ENCODE results near the gene DAPK1.

The DAPK1 gene

DNA sequence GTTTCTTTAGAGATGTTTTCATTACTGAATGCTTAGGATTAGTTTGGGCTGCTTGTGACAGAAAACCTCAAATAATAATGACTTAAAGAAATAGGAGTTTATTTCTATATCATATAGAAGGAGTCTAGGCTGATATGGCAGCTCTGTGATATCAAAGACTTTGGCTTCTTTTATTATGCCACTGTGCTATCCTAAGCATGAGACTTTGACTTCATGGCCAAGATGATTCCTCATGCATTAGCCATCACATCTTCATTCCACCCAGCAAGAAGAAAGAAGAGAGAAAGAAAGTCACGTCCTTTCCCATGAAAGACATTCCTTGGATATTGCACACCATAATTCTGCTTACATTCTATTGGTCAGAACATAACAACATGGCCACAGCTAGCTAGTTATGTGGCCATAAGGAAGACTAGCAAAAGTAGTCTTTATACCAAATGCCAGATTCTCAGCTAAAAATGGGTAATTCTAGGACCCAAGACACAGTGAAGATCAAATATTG is 76.2 kb downstream of the DAPK1 start:
- no peak for DNase-seq

DNA sequence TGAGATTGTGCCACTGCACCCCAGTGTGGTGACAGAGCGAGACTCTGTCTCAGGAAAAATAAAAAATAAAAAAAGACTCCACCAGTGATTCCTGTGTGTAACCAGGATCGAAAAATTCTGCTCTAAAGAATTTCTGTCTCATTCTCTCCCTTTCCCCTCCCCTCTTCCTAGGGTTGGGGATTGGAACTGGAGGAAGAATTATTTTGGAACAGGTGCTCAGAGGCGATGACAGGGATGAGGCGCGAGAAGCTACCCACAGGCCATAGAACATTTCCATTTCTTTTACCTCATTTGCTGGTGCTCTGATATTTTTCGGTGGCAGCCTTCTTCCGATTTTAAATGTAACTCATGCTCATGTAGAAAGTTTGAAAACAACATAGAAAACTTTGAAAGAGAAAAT is 80.1 kb downstream of the DAPK1 start:
- no peak for DNase-seq

DNA sequence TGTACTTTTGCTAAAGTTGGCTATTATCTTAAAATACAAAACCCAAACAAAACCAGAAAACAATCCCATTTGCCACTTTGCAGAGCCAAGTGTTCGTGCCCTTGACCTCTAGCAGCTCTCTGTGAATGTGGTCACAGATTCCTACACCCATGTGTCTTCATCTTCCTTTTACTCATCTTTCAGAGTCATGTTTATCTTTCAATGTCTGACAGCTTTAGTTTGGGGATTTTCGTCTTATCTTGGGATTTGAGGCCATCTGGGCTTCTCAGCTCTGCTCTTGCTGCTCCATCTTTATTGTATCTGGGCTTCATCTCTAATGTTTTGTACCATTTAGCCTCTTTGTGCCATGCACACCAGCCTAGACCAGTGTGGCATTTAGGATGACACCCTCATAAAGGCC is 81.0 kb downstream of the DAPK1 start:
- no peak for DNase-seq

DNA sequence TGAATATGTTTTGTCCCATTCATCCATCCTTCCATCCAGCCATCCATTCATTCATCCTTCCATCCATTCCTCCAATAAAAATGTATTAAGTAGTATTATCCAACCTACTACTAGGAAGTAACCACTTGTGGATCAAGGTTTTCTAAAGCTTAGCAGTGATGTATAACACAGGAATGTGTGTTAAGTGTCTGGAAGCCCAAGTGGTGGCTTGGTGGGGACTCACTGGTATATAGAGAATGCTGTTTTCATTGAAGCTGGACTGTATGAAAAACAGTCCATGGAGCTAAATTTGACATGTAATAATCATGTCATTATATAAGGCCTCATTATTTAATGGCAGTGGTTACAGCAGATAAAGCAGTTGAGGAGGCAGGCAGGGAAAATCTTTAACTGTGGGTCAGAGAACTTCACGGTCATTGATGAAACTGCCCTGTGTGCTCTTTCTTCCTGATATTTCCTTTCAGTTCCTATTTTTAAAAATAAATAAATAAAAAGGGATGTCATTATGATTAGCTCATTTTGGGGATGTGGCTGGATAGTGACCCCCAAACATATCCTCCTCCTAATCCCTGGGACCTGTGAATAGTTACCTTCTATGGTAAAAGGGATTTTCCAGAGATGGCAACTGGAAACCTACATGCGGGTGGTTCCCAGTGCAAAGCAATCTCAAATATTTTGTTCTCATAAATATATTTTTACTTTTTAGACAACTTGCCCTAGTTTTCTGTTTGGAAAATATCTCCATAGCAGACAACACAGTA is 82.3 kb downstream of the DAPK1 start:
- DNase-seq, result no peak

DNA sequence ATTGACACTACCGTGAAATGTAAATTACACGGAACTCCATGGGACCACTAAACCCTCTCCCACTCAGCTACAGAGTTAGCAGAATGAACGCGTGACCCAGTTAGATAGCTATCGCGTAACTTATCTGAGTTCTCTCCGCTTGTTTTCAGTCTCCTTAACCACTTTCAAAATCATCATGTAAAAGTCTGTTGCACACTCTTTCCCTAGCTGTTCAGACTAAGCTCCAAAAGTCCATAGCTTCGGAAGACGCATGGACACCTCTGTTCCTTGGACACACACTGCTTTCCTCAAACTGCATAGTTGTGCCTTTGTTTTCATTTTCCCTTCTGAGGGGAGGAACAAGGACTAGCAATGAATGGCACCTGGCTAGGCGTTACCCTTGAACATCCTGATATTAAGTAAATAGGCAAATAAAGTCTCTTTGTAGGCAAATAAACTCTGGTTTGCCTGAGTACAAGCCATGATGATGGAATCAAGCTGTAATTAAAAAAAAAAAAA is 83.3 kb downstream of the DAPK1 start:
- DNase-seq, result no peak

DNA sequence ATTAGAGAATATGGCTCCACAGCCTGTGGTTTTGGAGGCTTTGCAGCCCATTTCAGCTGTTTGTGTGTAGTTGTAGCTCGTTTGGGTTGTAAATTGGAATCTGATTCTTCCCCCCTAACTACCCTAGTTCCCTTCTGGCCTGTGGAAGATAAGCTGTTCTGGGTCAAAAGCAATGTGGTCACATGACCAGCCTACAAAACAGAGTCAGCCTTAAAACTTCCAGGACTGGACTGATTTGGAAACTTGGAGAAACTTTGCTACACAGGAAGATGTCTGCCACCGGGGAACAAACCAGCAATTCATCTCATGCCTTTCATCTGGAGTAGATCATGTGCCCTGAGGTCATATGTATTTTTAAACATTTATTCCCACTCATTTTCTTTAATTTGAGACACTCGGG is 83.8 kb downstream of the DAPK1 start:
- DNase-seq, result no peak

DNA sequence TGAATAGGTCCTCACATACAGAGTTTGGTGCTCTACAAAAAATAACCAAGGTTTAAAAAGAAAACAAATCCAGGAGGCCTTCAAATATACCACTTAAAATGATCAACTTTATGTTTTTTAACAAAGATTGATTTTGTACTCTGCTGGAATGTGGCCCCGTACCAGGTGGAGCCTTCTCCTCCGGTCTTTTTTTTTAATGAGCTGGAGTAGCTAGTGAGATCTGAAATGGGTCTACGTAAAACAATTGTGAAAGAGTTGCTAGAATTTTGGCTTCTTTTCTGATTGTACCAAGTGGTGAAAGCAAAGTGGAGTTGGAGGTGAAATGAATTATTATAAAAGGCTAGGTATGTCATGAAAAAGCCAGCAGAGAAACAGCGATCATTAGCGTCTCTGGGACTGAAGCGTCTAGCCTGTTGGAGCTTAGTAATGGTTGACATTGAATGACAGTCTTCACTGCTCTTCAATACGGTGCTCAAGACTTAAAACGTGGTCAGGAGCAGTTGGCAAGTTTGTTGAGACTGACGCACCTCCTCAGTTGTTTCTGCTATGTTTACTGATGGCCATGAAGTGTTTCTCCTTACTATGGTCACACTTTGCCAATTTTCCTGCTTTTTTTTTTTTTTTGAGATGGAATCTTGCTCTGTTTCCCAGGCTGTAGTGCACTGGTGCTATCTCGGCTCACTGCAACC is 84.4 kb downstream of the DAPK1 start:
- no peak for DNase-seq

DNA sequence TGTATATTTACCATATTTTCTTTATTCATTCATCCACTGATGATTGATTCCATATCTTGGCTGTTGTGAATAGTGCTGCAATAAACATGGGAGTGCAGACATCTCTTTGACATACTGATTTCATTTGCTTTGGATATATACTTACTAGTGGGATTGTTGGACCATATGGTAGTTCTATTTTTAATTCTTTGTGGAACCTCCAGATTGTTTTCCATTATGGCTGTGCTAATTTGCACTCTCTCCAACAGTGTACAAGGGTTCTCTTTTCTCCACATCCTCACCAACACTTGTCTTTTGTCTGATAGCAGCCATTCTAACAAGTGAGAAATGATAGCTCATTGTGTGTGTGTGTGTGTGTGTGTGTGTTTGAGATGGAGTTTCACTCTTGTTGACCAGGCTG is 86.7 kb downstream of the DAPK1 start:
- DNase-seq, result no peak

DNA sequence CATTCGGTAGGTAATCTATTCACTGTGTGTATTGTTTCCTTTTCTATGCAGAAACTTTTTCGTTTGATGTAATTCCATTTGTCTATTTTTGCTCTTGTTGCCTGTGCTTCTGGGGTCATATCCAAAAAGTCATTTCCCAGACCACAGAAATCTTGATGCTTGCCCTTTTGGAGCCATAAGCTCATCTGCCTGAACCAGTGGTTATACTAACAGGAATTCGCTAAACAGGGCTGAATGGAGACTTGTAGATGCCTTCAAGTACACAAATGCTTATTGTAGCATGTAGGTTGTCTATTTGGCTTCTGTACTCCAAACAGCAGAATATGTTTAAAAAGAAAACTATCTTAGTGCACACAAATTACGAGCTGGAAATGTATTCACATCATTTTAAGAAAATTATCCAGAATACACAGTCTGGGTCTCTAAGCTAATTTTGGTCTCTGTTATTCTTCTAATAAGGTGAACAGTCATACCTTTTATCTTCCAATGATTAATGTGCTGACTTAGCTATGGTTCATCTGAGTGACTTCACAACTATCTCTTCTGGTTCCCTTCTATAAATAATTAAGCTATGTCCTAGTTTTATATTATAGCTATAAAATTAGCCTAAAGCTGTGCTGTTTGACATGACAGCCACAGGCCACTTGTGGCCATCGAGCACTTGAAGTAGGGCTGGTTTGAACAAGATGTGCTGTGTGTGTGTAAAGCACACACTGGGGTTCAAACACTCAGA is 87.6 kb downstream of the DAPK1 start:
- no peak for DNase-seq

DNA sequence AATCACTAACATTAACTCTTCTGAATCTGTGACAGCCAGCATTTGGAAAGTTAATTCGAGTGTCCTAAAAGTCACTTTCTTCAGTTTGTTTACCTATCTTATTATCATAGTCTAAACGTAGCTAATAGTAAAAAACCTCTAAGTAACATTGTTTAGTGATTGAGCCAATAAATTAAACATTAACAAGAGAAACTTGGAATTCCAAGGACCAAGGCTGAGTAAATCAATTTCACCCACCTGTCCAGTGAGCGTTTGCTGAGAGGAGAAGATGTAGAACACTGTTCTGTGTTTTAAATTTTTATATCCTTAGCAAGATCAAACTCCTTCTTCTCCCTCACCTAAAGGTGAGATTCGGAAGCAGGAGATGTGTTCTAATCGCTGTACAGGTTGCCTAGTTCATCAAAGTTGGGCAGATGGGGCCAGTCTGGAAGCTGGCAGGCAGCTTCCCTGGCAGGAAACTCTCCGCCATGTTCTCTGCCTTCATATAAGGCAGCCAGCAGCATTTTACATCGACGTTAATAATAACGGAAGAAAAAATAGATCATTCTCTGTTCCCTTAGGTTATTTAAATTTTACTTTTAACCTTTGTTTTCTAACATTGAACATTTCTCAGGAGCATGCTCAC is 89.2 kb downstream of the DAPK1 start:
- no peak for DNase-seq

DNA sequence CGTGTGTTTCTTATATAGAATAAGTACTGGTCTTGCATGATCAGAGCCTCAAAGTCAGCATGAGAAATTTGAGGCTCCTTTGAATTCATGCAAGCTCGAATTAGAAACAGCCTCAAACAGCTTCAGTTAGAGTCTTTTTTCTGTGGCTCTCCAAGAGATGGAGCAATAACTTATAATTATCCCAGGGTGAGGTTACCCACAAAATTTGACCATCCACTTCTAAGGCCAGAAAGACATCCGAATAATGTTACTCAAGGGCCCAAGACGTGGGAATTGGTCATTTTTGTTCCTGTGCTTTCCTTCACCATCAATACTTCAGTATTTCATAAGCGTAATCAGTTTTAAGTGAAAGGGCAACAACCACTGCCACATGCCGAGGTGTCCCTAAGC is 89.7 kb downstream of the DAPK1 start:
- DNase-seq, result no peak

DNA sequence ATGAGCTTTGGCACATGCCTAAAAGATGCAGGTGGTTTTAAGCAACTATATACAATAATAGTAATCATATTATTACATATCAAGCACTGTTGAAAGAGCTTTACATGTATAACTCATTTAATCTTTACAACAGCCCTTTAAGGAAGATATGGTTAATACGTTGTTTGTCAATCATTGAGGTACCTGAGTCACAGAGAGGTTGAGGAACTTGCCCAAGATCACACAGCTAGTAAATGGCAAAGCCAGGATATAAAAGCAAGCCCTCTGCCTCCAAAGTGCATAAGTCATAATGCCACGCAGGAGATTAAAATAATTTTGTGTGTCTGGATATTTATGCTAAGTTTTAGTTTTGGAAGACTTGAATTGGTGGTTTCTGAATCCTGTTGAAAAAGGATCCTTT is 90.2 kb downstream of the DAPK1 start:
- DNase-seq, result no peak

DNA sequence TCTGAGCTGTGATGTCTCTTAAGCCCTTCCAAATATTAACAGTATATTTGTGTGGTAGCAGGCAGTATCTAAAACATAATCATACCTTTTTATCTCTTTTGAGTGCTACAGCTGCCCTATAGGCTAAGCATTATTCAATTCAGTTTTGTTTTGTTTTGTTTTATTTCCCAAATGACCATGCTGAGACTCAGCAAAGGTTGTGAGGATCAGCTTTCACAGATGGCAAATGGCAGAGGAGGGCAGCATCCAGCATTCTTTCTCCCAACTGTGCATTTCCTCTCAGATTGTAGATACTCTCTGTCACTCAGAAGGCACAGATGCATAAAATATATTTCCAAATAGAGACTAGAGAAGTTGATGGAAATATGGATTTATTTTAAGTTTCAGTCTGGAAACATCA is 90.7 kb downstream of the DAPK1 start:
- DNase-seq, result no peak

DNA sequence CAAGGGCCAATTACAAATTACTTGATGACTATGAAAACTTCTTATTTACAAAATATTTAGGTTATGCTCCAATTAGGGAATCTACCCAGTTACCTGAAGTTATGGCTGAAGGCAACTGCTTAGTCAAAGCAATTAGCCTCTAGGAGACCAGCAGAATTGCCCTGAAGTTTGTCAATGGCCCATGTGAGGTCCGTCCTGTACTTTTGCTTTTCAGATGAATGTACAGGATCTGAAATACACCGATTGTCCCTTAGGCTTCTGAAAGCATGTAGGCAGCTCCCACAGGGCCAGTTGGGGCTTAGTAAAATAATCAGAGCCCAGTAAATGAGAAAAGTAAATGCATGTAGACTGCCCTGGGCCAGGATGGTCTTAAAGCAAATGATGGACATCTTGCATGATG is 93.3 kb downstream of the DAPK1 start:
- DNase-seq, result no peak

DNA sequence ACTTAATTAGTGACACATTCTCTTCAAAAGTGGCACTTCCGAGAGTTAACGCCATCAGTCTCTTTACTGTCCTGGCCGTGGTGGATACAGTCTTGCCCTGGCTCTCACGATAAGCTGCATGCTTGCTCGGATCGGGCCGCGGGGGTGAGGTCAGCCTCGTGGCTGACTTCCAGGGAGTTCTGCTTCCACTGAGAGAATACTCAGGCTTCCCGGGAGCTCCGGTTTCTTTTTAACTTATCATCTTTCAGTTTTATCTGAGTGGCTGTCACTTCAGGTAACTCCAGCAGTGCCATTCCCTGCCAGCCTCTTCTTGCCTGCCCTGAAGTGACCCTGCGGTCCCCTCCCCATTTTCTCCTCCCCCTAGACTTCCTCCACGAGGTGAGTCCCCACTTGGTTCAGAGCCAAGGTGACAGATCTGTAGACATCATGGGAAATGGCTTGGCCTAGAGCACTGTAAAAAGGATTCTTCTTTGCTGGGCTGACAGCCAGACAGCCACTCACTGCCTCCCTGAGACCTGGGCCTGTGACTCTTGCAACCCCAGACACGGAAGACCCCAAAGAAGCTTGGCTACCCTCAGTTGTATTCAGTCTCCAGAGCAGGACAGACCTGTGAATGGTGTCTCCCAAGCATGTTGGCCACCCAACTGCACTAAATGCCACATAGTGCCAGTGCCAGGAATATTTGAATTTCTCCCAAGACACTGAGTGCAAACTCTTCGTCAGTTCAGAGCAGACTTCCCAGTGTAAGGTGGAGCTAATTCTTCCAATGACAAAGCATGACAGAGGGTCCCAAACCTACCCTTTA is 95.1 kb downstream of the DAPK1 start:
- DNase-seq, result no peak

DNA sequence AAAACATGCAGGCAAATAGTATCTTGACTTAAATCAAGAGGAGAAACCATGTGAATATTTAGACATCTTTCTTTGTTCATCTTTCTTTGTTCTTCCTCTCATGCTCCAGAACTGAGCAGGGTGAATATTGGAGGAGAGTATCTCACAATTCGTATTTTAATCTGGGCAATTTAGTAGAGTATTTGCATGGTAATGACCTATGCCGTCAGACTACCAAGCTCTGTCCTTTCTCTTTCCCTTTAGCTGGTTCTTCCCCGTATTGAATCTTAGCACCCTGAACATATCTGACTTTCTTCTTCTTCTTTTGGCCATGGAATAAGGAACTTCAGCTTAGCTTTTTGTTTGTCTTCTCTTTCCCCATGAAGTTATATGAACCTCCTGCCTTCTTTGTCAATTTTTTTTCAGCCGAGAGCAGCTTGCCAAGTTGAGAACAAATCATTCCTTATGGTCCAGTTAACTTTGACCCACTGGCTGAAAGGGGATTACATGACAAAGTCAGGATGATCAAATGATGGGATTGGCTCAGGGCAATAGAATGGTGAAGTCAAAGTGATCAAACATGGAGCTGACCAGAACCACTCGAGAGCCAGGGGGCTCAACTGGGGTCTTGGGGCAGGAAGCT is 95.8 kb downstream of the DAPK1 start:
- DNase-seq, result no peak

DNA sequence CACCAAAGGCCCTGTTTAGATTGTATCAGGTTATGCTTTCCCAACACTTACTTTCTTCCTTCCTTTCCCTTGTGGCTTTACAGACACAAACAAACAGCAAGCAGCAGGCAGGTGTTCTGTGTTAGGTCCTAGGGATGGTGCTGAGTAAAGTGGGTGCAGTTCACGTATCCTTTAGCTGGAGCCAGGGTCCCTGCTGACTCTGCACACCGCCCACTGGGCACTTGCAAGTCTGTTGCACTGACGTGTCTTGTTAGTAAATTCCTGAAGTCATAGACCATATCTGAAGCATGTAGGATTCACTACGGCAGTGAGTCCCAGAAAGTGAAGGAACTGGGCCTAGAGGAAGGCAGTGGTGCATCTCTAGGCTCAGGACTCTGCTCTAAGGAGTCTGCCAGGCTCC is 96.5 kb downstream of the DAPK1 start:
- no peak for DNase-seq

DNA sequence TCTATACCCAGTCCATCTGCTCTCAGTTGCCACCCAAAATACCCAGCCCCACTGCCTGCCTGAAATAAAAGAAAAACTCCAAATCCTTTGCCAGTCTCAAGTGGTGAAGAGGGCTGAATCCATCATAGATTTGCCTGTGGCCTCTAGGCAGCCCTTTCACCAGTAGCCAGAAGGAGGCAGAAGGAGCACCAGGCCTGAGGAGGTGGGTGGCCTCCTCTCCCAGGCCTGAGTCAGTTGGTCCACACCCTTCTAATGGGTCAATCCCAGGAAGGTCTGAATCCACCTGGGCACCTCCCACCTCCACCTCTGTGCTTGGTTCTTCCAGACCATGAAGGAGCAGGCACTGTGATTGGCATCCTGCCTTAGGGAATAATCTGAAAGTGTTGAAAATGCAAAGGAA is 97.0 kb downstream of the DAPK1 start:
- DNase-seq, result no peak

DNA sequence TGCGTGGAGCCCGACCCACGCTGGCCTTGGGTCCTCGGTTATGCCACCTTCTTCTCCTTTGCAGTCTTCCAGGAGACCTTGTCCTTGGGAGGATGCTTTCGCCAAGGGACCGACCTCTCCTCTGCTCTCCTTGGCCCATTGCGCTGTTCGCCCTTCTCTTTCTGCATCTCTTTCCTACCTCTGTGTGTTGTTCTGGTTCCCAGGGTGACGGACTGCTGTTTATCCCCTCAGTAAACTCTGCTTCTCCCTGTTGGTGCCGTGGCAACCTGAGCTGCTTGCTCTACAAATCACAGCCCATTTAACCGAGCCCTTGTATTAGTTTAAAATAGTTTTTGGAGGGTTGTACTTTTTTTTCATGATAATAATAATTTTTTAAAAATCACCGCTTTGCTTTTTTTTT is 97.9 kb downstream of the DAPK1 start:
- no peak for DNase-seq

DNA sequence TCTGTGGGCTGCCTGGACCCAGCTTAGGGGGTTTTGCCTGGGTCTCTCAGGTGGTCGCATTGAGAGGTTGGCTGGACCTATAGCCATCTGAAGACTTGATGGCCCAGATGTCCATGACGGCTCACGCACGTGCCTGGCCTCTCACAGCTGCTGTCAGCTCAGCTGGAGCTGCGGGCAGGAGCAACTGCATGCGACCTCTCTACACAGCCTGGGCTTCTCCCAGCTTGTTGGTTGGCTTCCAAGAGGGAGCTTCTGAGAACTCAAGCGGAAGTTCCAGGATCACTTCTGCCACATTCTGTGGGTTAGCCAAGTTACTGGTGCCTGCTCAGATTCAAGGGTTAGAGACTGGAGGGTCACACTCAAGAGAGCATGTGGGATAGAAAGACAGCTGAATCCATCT is 99.2 kb downstream of the DAPK1 start:
- DNase-seq, result no peak

DNA sequence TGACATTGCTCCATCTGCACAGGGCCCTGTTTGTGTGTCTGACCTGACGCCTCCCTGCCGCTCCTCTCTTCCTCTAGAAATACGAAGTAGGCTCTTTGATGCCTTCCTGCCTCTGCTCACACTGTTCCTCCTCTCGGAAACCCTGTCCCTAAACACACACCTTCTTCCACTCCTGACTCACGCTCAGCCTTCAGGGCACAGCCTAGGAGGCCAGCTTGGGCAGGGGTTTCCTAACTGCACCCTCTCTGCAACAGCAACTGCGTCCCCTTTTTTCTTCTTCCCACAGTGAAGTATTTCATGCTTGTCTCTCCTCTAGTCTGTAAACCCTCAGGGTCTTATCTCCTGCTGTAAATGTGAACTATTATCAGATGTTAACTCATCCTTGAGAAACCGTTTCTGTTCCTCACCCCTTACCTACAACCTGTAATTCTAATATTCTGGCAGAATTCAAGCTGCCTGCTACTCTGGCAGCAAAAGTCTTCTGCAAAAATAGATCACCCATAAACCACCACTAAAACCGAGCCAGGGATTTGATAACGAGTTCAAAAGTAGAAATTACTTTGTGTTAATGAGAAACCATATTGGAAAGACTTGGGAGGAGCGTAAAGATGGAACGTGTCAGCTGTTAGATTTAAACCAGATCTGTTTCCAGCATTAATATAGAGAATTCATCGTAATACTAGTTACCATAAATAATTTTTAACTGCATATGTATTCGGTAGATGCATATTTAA is 100.2 kb downstream of the DAPK1 start:
- no peak for DNase-seq

All from CD4-positive, alpha-beta T cell treated with Interleukin-10 for 1 hour (primary cell).